H1 (cell line): Measurements from ENCODE around the gene TCN2.

Experiments
- CHD2 ChIP-seq: IDR thresholded peaks from 2 replicates; pipeline ENCODE4 v1.6.1; 2012; ENCODE audit warnings: low read length, improper control_type of control experiment
- CTCF ChIP-seq, 3 experiments: IDR thresholded peaks; 1 replicate in 2 of 3; 2 replicates in 1 of 3; pipeline versions ENCODE4 v1.5.1 to v1.6.1; 2011; ENCODE audit warnings: low read length in 3 of 3, mild to moderate bottlenecking in 3 of 3, inconsistent platforms in 2 of 3, low read depth in 1 of 3, moderate library complexity in 1 of 3; ENCODE audit not compliant: insufficient read depth in 1 of 3; ENCODE audit errors: control extremely low read depth in 1 of 3
- EP300 ChIP-seq, 2 experiments: IDR thresholded peaks; 1 replicate in 1 of 2; 2 replicates in 1 of 2; pipeline ENCODE4 v1.6.1; 2011 to 2012; ENCODE audit warnings: low read depth in 2 of 2, low read length in 2 of 2, mild to moderate bottlenecking in 2 of 2, borderline replicate concordance in 1 of 2, inconsistent platforms in 1 of 2, moderate library complexity in 1 of 2
- EZH2 ChIP-seq: fragments of 200-600 bp; sonication (generic); IDR thresholded peaks from 2 replicates; pipeline ENCODE4 v1.7.1; 2012; ENCODE audit warnings: low read depth, mild to moderate bottlenecking, moderate library complexity, low read length, inconsistent platforms; ENCODE audit not compliant: severe bottlenecking
- KDM1A ChIP-seq: fragments of 200-600, 300-600 bp; sonication (generic); IDR thresholded peaks from 2 replicates; pipeline ENCODE4 v1.7.1; 2016; ENCODE audit warnings: mild to moderate bottlenecking, low read length, borderline replicate concordance
- POLR2AphosphoS5 ChIP-seq: IDR thresholded peaks from 2 replicates; pipeline ENCODE4 v1.6.1; 2011; ENCODE audit warnings: low read depth, low read length
- RAD21 ChIP-seq, 2 experiments: IDR thresholded peaks in 1 of 2; conservative IDR thresholded peaks in 1 of 2; 2 replicates each; pipeline ENCODE4 v1.6.1; 2011; ENCODE audit warnings: low read depth in 2 of 2, low read length in 2 of 2, improper control_type of control experiment in 1 of 2, inconsistent platforms in 1 of 2, mild to moderate bottlenecking in 1 of 2, moderate library complexity in 1 of 2
- RBBP5 ChIP-seq: IDR thresholded peaks from 2 replicates; pipeline ENCODE4 v1.7.1; 2012; ENCODE audit warnings: low read depth, mild to moderate bottlenecking, inconsistent platforms, low read length, moderate library complexity, borderline replicate concordance
- TAF1 ChIP-seq: IDR thresholded peaks from 2 replicates; pipeline ENCODE4 v1.6.1; 2011; ENCODE audit warnings: mild to moderate bottlenecking, low read depth, low read length

GRCh38 chr22:30610299-30610698 lies 3.3 kb downstream of the TCN2 start:
- TF ChIP-seq TAF1 (no peak), CTCF (IDR thresholded peaks at IDR 0.05; ENCODE audit: control extremely low read depth in 1 of 3, insufficient read depth in 1 of 3, low read depth in 1 of 3, low read length in 3 of 3) (no peak), EP300 (IDR thresholded peaks at IDR 0.05; ENCODE audit: borderline replicate concordance in 1 of 2, low read depth in 2 of 2, low read length in 2 of 2) (no peak), RAD21 (IDR thresholded peaks at IDR 0.05 in 1 of 2, conservative IDR thresholded peaks at IDR 0.05 in 1 of 2; ENCODE audit: low read depth in 2 of 2, low read length in 2 of 2) (no peak), CHD2 (no peak), KDM1A (no peak), POLR2AphosphoS5 (no peak), RBBP5 (no peak), EZH2 (no peak)
